ENCODE data around the gene TMEM182. TPM values are rescaled to one million over a fixed set of nuclear protein-coding genes. Genes with fewer than 3 reads are reported as not detected.

The TMEM182 gene
- total RNA-seq, 1 experiment from 2014 or later = 4.3 TPM

DNA sequence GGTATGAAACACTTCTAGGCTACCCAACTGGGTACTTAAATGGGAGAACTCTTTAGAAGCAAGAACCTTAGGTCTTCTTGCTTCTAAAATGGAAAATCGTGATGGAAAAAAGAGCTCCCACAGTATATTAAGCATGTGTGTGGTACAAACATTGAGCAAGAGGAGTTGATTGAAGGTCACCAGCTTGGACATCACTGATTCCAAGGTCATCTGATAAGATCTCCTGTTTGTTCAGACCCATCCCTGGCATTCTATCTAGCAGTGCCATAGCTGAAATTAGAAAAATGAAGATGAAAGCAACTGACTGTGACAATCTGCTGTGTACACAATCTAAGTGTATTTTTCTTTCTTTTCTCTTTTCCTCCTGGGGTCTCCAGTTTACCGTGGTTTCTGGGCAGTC, 35.7 kb downstream of the TMEM182 start (continued):
- TF ChIP-seq STAT6 (CRISPR knock-in tag; conservative IDR thresholded peaks at IDR 0.05; ENCODE audit: low read depth) = no peak
- TF ChIP-seq SOX15 (CRISPR knock-in tag; IDR thresholded peaks at IDR 0.05) = no peak
- TF ChIP-seq MYBL2 (CRISPR knock-in tag; IDR thresholded peaks at IDR 0.05) = no peak
- no peak for TF ChIP-seq SP1 (CRISPR knock-in tag; conservative IDR thresholded peaks at IDR 0.05)

DNA sequence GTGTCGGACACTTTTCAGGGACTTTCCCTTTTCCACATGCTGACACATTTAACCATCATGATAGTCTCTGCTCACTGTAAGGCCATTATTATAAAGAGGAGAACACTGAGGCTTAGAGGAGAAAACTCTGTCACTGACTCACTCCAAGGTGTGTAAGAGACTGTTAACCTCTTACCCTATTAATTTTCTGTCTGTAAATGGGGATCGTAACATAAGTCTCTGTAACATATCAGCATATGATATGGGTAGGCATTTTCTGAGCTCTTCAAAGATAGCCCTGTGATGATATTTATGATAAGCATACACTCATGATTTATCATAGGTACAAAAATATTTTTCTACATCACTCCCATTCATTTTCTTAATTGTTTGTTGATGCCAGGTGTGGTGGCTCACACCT, 36.4 kb downstream of the TMEM182 start:
- ATAC-seq (no peak), DNase-seq (ENCODE audit: low spot score) (no peak)
- Mint-ChIP-seq H3K27me3 (ENCODE audit: low read depth) (no peaks in the 10 kb centered on the region; the same call in 1 of the 2 replicates), H3K36me3 (peaks cover 54% of the 10 kb centered on the region), H3K27ac (no peak overlapping the region), H3K4me1 (peaks cover 13% of the 10 kb centered on the region), H3K9me3 (peaks cover 53% of the 10 kb centered on the region), H3K4me3 (no peak overlapping the region)
- CTCF ChIA-PET = no interaction called here
- POLR2A ChIA-PET = no interaction called here
- TF ChIP-seq NFE2L1 (CRISPR knock-in tag; IDR thresholded peaks at IDR 0.05) (no peak), MXD4 (CRISPR knock-in tag; IDR thresholded peaks at IDR 0.05; ENCODE audit: borderline replicate concordance) (no peak), ZNF416 (CRISPR knock-in tag; IDR thresholded peaks at IDR 0.05) (no peak), TEAD1 (CRISPR knock-in tag; IDR thresholded peaks at IDR 0.05) (no peak), JUN (CRISPR knock-in tag; IDR thresholded peaks at IDR 0.05) (no peak), ATF6 (CRISPR knock-in tag; IDR thresholded peaks at IDR 0.05) (no peak), SP1 (CRISPR knock-in tag; conservative IDR thresholded peaks at IDR 0.05) (no peak), SMAD4 (CRISPR knock-in tag; IDR thresholded peaks at IDR 0.05) (no peak)
- TF ChIP-seq, protein P1, sequence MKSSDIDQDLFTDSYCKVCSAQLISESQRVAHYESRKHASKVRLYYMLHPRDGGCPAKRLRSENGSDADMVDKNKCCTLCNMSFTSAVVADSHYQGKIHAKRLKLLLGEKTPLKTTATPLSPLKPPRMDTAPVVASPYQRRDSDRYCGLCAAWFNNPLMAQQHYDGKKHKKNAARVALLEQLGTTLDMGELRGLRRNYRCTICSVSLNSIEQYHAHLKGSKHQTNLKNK (CRISPR knock-in tag; IDR thresholded peaks at IDR 0.05) = no peak
- TF ChIP-seq, protein P2, sequence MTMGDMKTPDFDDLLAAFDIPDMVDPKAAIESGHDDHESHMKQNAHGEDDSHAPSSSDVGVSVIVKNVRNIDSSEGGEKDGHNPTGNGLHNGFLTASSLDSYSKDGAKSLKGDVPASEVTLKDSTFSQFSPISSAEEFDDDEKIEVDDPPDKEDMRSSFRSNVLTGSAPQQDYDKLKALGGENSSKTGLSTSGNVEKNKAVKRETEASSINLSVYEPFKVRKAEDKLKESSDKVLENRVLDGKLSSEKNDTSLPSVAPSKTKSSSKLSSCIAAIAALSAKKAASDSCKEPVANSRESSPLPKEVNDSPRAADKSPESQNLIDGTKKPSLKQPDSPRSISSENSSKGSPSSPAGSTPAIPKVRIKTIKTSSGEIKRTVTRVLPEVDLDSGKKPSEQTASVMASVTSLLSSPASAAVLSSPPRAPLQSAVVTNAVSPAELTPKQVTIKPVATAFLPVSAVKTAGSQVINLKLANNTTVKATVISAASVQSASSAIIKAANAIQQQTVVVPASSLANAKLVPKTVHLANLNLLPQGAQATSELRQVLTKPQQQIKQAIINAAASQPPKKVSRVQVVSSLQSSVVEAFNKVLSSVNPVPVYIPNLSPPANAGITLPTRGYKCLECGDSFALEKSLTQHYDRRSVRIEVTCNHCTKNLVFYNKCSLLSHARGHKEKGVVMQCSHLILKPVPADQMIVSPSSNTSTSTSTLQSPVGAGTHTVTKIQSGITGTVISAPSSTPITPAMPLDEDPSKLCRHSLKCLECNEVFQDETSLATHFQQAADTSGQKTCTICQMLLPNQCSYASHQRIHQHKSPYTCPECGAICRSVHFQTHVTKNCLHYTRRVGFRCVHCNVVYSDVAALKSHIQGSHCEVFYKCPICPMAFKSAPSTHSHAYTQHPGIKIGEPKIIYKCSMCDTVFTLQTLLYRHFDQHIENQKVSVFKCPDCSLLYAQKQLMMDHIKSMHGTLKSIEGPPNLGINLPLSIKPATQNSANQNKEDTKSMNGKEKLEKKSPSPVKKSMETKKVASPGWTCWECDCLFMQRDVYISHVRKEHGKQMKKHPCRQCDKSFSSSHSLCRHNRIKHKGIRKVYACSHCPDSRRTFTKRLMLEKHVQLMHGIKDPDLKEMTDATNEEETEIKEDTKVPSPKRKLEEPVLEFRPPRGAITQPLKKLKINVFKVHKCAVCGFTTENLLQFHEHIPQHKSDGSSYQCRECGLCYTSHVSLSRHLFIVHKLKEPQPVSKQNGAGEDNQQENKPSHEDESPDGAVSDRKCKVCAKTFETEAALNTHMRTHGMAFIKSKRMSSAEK (CRISPR knock-in tag; IDR thresholded peaks at IDR 0.05; ENCODE audit: borderline replicate concordance) = no peak
- TF ChIP-seq, protein P3, sequence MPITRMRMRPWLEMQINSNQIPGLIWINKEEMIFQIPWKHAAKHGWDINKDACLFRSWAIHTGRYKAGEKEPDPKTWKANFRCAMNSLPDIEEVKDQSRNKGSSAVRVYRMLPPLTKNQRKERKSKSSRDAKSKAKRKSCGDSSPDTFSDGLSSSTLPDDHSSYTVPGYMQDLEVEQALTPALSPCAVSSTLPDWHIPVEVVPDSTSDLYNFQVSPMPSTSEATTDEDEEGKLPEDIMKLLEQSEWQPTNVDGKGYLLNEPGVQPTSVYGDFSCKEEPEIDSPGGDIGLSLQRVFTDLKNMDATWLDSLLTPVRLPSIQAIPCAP (CRISPR knock-in tag; IDR thresholded peaks at IDR 0.05) = no peak
- TF ChIP-seq, protein P4, sequence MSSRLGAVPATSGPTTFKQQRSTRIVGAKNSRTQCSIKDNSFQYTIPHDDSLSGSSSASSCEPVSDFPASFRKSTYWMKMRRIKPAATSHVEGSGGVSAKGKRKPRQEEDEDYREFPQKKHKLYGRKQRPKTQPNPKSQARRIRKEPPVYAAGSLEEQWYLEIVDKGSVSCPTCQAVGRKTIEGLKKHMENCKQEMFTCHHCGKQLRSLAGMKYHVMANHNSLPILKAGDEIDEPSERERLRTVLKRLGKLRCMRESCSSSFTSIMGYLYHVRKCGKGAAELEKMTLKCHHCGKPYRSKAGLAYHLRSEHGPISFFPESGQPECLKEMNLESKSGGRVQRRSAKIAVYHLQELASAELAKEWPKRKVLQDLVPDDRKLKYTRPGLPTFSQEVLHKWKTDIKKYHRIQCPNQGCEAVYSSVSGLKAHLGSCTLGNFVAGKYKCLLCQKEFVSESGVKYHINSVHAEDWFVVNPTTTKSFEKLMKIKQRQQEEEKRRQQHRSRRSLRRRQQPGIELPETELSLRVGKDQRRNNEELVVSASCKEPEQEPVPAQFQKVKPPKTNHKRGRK (CRISPR knock-in tag; IDR thresholded peaks at IDR 0.05; ENCODE audit: borderline replicate concordance) = no peak
